ENCODE data around the gene RHOT2.

RHOT2 gene

DNA sequence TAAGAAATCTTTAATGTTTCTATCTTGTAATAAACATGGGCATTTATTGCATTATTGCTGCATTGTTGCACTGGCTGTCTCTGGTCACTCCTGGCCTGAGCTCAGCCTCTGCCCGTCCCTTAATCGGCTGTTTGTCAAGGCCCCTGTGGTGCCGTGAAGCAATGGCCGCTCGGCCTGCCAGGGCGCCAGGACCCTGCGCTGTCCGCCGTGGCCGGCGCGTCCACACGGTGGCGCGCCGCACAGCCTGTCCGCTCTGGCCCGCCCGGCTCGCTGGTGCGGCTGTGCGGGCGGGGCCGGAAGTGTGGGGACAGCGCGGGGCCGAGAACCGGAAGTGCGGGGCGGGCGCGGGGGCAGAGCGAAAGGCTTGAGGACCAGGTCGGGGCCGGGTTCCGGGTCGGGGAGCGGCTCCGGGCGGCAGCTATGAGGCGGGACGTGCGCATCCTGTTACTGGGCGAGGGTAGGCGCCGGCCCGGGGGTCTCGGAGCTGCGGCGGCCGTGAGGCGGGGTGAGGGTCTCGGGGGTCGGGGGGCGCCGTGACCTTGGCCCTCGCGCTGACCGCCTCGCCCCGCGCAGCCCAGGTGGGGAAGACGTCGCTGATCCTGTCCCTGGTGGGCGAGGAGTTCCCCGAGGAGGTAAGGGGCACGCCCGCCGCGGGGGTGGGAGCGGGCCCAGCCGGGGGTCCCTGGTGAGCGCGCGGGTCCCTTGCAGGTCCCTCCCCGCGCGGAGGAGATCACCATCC lies at the start of gene RHOT2:
Gene RHOT2 (plus strand): TSS at position 353 of the 739 bp plus-strand sequence. CDS start 68 bp downstream, at position 421.
- no peak for DNase-seq (ENCODE audit: low read depth)

DNA sequence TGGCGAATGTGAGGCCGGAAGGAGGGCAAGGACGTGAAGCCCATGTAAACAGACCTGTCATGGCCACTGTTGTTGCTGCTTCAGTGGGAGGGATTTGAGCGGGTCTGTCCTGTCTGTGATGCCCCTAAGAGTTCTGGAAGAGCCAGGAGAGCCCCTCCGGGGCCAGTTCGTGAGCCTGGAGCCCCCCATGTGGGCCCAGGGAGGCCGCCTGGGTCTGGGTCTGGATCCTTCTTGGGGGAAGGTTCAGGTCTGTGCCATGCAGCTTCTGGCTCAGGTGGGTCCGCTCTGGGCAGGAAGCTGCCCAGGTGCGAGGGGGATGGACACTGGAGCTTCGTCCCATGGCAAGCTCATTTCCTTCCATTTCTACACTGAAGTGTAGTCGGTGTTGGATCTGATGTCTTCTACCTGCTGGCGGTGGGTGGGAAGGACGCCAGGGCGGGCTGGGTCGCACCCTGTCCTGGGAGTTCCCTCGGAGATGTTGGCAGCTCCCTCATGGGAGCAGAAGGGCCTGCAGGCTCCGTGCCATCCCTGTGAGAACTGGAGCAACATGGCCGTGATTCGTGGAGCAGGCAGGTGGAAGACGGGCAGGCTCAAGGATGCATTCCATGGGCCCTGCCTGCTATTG lies 48.3 kb upstream of the RHOT2 start:
- no peak for DNase-seq (ENCODE audit: low read depth)

DNA sequence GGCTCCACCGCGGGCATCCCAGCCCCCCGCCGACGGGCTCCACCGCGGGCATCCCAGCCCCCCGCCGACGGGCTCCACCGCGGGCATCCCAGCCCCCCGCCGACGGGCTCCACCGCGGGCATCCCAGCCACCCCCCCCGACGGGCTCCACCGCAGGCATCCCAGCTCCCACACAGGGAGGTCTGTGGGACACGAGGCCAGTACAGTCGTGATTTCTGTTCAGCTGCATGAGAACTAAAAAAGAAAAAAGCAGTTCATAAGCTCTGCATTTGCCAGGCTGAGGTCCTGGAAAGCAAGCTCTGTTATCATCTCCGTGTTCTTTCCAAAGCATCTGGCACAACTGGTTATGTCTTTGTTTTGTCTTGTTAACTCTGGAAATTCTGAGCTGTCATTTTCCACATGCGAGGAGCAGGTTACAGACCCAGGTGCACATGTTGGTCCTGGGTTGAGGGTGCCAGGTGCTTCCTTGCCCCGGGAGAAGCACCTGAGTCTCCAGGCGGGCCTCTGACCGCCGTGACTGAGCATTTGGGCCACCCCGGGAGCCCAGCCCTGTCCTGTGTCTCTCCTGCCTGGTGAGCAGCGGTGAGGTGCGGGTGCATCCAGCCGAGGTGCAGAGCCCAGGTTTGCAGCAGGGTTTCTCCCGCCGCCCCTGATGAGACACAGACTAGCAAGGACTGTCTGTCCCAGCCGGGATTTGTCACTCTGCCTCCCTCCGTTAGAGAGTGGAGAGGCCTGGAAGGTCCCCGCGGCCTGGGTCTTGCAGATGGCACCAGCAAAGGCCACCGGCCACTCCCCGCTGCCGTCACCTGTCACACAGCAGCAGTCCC lies 47.0 kb upstream of the RHOT2 start:
- no peak for DNase-seq (ENCODE audit: low read depth)

DNA sequence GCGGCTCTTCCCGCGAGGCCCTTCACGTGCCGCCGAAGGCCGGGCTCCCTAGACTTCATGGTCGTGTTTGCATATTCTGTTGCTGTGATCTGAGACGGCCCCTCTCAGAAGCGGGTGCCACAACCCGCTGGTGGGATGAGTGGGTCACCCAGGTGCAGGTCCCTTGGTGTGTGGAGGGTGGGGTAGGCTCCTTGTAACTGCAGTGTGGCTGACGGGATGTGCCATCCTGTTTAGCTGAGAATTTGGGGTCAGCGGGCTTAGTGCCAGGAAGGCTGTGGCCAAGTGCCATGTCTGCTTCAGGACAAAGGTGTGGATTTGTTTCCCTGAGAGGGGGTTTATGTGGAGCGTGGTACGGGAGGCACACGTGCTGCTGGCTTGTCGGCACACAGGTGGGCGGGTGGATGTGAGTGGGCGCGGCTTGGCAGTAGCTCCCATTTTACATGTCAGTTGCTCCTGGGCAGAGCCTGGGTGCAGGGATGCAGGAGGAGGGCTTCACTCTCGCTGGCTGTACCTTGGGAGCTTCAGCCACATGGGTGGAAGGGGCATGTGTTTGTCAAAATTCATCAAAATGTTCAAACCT lies 46.3 kb upstream of the RHOT2 start:
- no peak for DNase-seq (ENCODE audit: low read depth)

DNA sequence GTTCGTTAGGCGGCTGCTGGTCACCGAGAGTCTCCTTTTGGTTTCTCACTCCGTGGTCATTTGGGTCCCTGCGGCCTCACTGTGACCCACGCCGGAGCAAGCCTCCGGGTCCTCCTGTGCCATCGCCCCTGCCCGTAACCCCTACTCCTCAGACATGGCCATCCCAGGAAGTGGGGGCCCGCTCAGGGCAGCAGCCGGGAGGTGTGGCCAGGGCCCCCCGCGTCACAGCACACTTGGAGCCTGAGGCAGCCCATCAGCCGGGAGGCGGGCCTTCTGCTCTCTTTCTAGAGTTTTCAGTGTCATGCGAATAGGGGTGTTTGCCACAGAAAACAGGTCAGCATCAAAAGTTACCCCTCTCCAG lies 45.0 kb upstream of the RHOT2 start:
- DNase-seq (ENCODE audit: low read depth) = no peak

DNA sequence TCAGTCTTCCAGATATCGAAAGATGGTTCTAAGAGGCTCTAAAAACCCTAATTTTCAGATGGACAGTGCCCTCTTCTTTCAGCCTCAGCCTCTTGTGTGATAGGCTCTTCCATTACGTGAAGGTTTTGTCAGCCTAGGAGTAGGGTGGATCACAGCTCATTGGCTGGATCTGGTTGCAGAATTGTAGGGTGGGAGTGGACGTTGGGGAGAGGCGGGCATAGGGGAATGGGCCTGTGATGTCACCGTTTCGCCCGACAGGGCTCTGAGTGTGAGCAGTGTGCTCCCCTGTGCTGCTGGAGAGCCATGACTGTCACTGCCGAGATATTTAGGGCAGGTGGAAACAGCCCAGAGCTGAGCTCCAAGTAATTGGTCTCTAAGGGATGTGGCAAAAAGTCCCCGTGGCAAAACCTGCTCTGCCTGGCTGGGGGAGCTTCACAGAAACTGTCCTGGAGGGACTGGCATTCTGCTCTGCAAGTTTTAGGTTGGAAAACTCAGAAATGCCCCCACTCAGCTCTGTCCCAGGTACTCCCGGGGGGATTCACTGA lies 43.3 kb upstream of the RHOT2 start:
- no peak for DNase-seq (ENCODE audit: low read depth)

DNA sequence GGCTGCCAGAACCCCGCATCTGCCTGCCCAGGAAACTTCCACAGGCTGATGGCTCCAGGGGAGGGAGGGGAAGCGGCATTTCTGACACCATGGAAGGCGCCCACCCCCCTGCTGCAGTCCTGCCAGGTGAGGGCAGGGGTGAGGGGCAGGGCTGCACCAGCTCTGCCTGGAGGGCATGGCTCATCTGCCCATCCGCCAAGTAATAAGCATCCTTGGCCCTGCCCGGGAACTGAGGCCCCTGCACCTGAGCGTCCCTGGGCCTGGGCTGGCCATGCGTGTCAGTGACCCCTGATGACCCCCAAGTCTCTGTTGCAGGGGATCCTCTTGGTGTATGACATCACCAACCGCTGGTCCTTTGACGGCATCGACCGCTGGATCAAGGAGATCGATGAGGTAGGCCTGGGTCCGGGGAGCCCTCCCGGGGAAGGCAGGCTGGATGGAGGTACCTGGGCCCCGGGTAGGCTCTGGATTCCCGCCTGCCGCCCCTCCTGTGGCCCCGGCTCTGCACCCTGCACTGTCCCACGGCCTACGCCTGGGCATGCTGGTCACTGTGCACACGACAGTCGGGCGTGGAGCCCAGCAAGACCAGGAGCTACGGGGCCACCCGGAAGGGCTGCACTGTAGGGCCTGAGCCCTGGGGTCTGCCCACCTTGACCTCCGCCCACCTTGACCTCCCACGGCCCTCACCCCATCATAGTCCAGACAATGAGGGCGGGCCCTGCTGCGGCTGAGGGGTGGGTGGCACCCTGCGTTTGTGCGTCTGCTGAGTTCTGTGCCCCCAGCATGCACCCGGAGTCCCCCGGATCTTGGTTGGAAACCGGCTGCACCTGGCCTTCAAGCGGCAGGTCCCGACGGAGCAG lies 42.6 kb upstream of the RHOT2 start:
- no peak for DNase-seq (ENCODE audit: low read depth)

DNA sequence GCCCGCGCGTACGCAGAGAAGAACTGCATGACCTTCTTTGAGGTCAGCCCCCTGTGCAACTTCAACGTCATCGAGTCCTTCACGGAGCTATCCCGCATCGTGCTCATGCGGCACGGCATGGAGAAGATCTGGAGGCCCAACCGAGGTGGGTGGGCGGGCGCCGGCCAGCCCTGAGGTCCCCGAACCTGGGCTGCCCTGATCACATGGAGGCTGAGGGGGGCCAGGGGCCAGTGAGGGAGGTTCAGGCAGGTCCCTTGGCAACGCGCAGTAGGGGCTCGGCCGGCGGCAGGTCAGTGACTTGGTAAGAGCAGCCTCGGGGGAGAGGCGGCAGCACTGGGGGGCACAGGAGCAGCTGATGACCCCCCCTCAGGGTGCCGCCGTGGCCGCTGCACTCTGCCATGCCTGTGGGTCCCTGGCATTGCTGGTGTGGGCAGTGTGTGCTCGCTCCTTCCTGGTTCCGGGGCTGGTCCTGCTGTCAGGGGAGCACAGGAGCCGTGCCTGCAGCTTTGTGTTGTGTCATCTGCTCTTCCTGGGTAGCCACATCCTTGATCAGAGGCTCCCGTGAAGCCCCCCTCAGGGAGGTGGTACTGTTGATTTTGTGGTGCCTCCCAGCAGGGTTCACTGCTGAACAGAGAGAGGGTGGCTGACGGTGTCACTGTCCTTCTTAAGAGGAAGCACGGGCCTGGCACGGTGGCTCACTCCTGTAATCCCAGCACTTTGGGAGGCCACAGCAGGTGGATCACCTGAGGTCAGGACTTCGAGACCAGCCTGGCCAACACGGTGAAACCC lies 41.8 kb upstream of the RHOT2 start:
- DNase-seq (ENCODE audit: low read depth) = no peak

DNA sequence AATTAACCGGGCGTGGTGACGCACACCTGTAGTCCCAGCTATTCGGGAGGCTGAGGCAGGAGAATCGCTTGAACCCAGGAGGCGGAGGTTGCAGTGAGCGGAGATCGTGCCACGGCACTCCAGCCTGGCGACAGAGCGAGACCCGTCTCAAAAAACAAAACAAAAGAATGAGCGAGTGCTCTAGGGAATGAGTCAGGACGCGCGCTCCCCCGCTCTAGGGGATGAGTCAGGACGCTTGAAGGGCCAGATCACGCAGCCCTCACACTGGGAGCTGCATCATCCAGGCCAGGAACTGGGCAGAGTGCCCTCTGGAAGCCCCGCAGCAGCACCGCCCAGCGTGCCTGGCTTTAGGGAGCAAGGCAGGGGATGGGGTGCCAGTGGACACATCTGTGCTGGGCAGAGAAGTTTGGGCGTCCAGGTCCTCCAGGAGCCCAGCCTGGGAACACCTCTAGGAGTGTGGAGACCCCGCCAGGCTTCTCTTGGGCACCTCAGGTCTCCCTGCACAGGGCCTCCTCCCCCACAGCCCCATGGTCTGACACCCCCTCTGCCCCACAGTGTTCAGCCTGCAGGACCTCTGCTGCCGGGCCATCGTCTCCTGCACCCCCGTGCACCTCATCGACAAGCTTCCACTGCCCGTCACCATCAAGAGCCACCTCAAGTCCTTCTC lies 41.0 kb upstream of the RHOT2 start:
- DNase-seq (ENCODE audit: low read depth) = peak; percentile 66

DNA sequence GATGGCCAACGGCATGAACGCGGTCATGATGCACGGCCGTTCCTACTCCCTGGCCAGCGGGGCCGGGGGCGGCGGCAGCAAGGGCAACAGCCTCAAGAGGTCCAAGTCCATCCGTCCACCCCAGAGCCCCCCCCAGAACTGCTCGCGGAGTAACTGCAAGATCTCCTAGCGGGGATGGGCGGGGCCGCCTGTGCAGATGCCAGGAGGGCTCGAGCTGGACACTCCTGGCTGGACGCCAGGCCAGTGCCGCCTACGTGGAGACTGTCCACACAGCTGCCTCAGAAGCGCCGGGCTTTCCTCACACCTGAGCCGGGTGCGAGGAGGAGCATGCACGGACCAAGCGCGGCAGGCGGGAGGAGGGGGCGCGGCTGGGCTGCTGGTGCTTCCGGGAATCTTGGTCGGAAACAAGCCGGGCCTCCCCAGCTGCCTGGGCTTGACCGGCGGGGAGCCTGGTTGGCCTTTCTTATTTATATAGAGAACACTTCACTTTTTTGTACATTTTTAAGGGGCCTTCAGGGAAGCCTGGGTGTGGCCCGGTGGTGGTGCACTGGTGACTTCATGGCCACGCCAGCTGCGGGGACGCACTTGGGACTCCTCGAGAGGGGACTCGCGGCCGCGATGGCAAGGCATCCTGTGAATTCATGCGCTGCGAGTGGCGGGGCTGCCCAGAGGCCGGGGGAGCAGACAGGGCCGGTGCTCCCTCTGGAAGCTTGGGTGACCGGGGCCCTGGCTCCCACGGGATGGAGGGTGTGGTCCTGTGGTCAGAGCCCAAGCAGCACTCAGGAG lies 40.3 kb upstream of the RHOT2 start:
- no peak for DNase-seq (ENCODE audit: low read depth)

DNA sequence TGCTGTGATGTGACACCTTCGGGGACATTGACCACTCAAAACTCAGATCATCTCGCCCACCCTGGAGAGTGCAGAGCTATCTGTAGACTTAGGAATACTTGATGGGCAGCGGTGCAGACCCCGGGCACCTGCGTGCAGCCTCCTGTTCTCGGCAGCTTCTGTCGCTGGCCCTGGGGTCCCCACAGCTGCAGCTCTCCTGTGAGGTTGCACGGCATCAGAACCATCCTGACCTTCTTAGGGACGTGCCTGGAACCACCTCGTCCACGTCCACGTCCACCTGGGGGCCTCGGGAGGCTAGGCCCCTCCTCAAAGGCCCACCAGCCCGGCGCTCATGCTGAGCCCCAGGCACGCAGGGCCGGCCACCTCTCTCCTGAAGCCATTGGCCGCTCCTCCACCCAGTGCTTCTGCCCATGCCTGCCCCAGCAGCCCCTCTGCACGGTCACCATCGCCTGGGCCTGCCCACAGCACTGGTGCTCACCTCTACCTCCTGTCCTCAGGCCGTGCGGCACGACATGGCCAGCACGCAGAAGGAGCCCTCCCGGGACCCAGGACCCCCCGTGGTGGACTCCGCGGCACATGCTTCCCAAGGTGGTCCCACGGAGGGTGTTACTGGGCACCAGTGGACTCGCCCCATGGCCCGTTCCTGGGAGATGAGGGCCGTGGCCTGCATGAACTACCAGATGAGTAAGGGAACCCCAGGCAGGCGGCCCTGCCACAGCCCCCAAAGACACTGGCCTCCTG lies 39.4 kb upstream of the RHOT2 start:
- DNase-seq (ENCODE audit: low read depth) = no peak

DNA sequence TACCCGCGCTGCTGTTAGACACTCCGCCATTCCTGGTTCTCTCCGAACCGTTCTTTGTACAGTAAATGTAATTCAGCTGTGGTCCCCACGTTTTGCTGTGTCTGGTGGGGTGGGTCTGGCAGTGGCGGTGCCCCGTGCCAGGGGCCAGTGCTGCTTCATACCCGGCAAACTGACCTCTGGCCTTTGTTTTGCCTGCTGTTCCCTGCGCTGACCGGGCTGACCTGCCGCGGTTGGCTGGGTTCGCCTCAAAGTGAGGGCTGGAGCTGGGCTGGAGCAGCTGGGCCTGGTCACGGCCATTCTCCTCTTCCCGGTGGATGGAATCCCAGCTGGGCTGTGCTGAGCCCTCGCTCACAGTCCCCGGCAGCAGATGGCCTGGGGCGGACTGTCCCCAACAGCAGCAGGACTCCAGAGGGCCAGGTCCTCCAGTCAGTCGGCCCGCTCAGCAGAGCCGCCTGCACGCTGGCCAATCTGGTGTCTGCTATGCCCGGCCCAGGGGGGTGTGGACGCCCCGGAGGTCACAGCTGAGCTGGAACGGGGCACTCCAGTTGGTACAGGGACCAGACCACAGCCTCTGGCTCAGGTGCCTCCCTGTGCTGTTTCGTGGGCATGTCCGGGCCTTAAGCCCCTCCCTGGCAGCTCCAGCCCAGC lies 38.6 kb upstream of the RHOT2 start:
- DNase-seq (ENCODE audit: low read depth) = no peak

DNA sequence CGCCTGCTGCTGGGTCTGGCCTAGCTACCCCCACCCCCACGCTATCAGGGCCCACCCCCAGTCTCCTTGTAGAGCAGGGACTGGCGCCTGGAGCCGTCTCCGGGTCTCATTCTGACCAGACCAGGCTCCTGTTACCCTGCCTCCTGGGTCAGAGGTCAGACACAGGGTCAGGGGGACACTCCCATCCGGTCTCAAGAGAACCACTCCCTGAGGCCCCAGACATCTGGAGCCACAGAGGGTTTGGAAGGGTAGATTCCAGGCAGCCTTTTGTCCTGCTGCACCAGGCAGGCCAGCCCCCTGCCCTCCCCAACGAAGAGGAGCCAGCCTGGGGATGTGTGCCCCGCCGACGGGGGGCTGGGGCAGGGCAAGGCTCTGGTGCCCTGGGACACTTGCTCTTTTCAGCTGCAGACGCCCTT lies 38.1 kb upstream of the RHOT2 start:
- no peak for DNase-seq (ENCODE audit: low read depth)

DNA sequence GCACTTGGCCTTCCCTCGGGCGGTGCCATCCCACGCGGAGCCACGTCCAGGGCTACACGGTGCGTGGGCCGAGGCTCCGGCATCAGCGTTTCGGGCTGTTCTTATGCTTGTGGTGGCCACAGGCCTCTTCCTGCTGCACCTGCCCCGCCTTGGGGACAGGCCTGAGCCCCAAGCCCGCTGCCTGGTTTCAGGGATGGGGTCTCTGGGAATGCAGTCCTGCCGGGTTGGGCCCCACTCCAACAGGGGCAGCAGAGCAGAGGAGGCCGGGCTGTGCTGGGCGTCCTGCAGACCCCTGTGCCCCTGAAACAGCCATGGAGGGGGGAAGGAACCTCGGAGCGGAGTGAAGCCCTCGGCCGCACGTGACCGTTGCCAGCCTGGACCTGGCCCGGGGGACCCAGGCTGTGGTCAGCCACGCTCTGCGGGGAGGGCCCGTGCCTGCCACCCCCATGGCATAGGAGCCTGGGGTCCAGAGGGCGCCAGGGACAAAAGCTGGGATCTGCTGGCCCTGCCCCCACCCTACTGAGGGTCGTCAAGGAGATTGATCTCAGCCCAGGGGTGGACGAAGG lies 37.6 kb upstream of the RHOT2 start:
- no peak for DNase-seq (ENCODE audit: low read depth)

DNA sequence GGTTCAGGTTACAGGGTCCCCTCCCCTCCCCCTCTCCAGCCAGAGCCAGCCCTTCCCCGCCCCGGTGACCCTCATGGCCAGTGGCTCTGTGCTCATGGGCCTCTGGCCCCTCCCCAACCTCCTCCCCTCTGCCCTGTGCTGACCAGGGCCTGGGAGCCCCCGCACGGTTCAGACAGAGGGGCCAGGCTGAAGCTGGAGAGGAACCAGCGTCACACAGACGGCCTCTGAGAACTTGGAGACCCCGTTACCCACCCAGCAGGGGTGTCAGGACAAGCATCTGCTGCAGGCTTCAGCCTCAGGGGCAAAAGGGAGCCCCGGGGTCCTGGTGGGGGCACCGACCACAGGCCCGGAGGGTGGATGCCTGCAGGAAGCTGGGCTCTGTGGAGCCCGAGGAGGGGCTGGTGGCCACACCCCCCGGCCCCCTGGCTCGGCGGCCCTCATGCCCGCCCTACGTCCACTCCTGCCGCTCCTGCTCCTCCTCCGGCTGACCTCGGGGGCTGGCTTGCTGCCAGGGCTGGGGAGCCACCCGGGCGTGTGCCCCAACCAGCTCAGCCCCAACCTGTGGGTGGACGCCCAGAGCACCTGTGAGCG lies 37.0 kb upstream of the RHOT2 start, which contains the start of gene WFIKKN1:
Gene WFIKKN1 (plus strand): TSS at position 171 of the 591 bp plus-strand sequence. CDS start 269 bp downstream, at position 440.
- DNase-seq (ENCODE audit: low read depth) = no peak

DNA sequence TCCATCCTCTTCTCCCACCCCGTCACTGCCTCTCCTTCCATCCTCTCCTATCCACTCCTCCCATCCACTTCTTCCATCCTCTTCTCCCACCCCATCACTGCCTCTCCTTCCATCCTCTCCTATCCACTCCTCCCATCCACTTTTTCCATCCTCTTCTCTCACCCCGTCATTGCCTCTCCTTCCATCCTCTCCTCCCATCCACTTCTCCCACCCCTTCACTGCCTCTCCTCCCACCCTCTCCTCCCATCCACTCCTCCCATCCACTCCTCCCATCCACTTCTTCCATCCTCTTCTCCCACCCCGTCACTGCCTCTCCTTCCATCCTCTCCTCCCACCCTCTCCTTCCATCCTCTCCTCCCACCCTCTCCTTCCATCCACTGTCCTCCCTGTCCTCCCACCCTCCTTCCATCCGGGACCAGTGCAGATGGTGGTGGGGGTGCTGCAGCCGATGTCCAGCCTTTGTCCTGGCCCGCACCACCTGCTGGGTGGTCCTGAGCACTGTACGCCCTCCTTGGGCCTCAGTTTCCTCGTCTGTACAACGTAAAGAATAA lies 36.0 kb upstream of the RHOT2 start:
- DNase-seq (ENCODE audit: low read depth) = no peak

Measured in GM04503 (cell line).